GM21390 (cell line): ENCODE measurements around the gene SARM1.

Source experiments
- ATAC-seq: cut with Tn5 transposase; IDR thresholded peaks from one replicate; pipeline ENCODE4 v1.9.1; 2021; ENCODE audit not compliant: unreplicated experiment

The SARM1 gene

GRCh38 chr17:28392491-28392890, 21.0 kb downstream of the SARM1 start:
- no peak for ATAC-seq

GRCh38 chr17:28394337-28395116, 23.0 kb downstream of the SARM1 start:
- no peak for ATAC-seq

GRCh38 chr17:28395426-28395825, 23.9 kb downstream of the SARM1 start:
- ATAC-seq: no peak

GRCh38 chr17:28395968-28396367, 24.5 kb downstream of the SARM1 start:
- no peak for ATAC-seq

- ATAC-seq: no peak
Observed at GRCh38 chr17:28396635-28397239, 25.2 kb downstream of the SARM1 start.

DNA sequence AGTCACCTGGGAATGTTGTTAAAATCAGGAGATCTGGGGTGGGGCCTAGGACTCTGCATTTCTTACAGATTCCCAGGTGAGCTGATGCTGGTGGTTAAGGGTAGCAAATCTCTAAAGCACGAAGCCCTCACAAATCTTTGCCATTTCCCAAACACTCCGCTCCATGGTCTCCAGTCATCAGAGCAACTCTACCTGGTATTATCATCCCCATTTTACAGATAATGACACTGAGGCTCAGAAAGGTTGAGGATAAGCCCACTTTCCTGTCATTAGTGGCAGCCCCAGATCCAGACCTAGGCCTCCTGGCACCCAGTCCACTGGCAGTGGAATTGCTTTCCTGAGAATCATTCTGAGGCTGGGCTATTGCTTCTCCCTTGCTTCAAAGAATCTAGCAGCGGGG, 25.8 kb downstream of the SARM1 start:
- ATAC-seq: no peak

GRCh38 chr17:28397687-28398279, 26.3 kb downstream of the SARM1 start:
- ATAC-seq: no peak

GRCh38 chr17:28398280-28398981, 26.9 kb downstream of the SARM1 start:
- no peak for ATAC-seq

DNA sequence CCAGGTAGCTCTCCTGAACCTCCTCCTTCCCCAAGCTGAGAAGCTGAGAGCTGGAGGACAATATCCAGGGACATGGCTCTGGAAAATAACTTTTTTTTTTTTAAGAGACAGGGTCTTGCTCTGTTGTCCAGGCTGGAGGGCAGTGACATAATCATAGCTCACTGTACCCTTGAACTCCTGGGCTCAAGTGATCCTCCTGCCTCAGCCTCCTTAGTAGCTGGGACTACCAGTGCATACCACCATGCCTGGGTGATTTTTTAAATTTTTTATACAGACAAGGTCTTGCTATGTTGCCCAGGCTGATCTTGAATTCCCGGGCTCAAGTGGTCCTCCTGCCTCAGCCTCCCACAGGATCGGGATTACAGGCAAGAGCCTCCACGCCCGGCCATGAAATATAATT, 28.3 kb downstream of the SARM1 start:
- no peak for ATAC-seq

DNA sequence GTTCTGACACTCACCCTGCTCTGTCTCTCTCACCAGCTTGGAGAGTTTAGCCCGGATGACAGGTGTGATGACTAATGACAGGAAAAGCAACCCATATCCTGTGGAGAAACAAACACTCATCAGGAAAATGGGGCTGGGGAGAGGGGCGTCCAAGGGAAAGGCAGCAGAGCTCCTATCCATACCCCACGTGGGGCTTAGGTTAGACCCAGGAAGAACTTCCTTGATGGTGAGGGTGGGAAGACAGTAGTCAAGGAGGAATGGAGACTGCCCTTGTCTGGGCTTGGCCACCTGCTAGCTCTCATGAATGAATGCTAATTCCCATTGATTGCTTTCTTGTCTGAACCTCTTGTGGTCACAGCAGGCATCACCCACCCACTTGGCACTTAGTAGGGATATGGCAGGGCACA, 30.7 kb downstream of the SARM1 start:
- no peak for ATAC-seq

DNA sequence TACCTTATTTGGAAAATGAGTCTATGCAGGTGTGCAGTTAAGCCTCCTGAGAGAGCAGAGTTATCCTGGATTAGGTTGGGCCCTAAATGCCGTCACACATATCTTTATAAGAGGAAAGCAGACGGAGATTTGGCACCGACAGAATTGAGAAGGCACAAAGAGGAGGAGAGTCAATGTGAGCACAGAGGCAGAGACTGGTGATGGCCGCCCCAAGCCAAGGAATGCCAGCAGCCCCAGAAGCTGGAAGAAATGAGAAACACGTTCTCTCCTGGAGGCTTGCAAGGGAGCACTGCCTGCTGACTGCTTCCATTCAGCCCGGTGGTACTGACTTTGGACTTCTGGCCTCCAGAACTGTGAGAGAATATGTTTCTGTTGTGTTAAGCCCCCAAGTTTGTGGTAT, 31.4 kb downstream of the SARM1 start:
- ATAC-seq: no peak

DNA sequence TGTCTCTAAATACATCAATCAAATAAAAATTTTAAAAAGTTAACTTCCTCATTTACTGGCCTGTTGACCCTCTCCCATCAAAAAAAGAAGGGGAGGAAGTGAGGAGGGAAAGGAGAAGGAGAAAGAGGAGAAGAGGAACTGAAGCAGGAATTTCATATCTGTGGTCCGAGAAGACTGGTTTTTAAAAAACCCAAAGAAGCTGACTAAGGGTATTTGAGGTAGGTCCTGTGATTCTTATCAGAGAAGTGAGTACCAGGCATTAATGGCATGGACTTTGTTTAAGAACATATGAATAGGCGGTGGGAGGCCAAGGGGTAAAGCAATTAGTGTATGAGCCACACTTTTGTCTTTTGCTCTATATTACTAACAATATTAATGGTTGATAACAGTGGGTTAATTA, 32.5 kb downstream of the SARM1 start:
- no peak for ATAC-seq

DNA sequence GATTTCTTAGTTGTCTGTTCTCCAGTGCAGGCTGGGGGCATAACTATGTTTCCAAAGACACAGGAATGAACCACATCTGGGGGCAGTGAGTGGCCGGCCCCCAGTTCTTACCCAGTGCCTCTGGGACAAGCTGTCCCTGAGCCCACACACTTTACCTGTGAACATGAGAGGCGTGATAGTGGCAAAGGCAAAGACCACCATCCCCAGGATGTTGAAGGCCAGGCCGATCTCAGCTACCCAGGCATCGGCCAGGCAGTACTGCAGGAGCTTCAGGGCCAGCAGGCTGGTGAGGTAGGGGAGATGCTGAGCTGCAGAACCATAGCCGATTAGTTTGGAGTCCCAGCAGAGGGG, 32.9 kb downstream of the SARM1 start:
- no peak for ATAC-seq

DNA sequence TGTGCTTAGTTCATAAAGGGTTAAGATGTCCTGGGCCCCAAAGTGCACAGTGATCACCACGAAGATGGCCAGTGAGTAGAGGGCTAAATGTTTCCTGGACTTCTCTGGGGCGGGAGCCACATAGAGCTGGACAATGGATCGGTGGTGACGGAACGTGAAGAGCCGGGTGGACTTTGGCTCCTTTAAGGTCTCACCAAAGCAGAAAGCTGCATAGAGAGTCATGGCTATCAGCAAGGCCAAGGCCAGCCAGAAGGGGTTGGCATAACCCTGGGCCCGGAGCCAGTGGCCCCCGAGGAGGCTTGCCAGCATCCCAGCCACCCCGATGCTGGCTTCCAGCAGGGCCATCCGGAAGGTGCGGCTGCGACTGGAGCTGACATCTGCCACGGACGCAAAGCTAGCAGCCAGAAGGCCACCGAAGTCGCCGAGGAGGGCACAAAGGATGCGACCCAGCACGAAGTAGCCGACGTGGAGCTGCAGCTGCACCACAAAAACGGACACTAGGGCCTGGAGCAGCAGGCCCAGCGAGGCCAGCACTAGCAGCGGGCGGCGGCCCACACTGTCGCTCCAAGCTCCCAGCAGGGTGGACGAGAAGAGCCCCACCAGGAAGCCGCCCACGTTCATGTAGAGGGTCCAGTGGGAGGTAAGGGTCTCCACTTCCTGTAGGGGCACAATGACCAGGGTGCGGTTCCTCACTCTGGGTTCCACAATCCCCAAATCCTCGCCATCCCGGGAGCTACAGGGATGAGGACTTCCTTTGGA, 33.5 kb downstream of the SARM1 start:
- no peak for ATAC-seq

DNA sequence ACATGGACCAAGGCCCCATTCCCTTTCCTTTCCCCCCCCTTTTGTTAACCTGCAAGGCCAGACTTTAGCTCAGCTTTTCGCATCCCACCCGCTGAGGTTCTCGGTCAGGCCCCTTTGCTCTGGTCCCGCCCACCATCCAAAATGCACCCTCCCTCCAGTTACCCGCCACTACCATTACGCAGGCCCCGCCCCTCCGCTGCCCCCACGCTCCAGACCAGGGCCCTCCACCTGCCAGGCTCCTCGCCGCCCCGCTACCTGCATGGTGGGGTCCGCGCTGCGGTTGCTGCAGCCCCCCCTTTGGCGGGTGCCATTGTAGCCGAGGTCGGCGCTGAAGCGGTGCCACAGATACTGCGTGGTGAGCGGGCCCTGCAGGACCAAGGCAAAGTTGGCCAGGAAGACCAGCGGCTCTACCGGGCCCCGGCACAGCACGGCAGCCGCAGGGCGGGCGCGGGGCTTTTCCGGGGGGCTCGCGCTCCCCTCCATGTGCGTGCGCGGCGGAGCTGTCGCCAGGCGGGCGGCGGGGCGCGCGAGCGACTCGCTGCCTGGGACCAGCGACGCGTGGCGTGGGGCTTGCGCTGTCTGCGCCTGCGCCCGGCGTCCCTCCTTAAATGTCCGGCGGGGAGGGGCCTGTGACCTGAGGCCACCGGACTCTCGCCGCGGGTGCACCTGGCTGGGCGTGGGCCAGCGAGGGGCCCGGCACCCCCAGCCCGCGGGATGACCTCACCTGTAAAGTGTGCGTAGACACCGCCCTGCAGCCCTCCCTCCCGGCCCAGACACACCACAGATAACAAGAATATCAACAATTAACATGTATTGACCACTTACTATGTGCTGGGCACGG, 34.4 kb downstream of the SARM1 start, which contains the start of gene SLC46A1:
TSS of gene SLC46A1 (minus strand) at position 581 of the 841 bp plus-strand sequence. CDS start at position 483, 98 bp downstream.
- peak; percentile 66 for ATAC-seq

- no peak for ATAC-seq
Observed at GRCh38 chr17:28406473-28406814, 35.0 kb downstream of the SARM1 start.

DNA sequence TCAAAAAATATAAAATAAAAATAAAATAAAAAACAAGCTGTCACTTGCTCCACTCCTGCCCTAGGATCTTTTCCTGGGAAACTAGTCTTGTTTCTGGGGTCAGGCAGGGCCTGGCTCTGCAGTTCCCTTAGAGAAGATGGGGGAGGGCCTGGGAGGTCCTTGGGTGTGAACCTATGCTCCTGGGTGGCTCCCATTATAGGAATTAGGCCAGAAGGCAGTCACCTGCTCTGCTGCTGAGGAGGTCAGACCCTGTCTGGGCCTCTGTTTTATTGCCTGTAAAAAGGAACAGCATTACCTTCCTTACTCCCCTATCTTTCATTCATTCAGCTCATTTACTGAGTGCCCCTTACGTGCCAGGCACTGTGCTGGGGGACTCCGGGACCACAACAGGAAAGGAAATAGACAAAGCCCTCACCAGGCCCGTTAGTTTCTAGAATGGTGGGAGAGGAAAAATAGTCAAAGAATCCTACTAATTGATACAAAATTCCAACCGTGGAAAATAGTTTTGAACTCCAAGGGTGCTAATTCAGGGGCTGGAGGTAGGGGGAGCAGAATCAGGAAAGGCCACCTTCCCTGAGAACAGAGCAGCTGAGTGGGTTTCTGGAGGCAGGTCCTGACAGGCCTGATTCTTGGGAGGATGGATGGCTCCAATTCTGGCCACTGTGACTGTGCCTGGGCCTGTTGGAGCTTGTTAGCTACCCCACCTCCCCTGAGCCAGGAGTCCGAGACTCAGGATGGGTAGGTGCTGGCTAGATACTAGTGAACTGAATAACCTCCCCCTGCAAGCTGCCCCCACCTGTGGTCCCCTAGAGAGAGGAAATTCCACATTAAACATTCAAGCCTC, 35.9 kb downstream of the SARM1 start:
- no peak for ATAC-seq

DNA sequence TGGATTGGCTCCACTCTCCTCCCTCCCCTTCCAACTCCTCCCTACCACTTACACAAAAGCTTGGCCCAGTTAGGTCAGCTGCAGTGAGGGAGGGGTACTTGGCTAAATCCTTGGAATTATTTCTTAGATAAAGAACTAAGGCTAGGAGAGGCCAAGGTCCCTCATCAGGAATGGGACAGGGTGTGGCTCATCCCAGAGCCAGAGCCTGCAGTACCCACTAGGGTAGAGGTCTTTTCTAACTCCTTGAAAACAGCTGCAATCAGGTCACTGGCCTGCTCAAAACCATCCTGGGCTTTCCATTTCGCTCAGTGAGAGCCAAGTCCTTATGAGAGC, 36.4 kb downstream of the SARM1 start:
- no peak for ATAC-seq

DNA sequence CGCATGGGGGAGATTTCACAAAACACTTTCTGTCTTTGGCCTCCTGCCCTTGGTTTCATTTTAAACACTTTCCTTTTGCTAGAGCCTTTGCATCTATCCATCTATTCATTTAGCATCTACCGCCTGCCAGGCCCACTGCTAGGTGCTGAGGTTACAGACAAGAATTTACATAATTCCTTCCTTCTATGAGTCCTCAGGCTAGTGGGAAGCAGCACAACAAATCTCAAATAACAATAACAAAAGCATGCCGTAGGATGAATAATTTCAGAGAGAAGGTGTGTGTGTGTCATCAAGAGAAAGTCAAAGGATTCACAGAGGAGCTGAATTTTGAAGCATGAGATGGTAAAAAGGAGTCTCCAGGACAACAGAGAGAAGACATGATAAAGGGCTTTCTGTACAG, 40.6 kb downstream of the SARM1 start:
- no peak for ATAC-seq
